Choroid plexus epithelial cell (primary cell): ENCODE data around the gene SEC14L1.
A peak's percentile ranks its signal among the peaks of the same experiment; 100 is the strongest.

ENCODE experiments used
- DNase-seq: peaks from one replicate; pipeline ENCODE4 v3.0.0-alpha.2; 2010; ENCODE audit warnings: low read depth
- H3K4me3 ChIP-seq: 2 replicates; pipeline ENCODE4 v1.5.1; 2011; ENCODE audit warnings: low read depth, mild to moderate bottlenecking, control low read depth, low read length, moderate library complexity
- CTCF ChIP-seq: conservative IDR thresholded peaks from 2 replicates; pipeline ENCODE4 v1.5.1; 2011; ENCODE audit warnings: low read depth, mild to moderate bottlenecking, control low read depth, inconsistent platforms, low read length, moderate library complexity

SEC14L1 gene

GRCh38 chr17:77142689-77143088 lies 1.9 kb downstream of the SEC14L1 start:
- no peak for DNase-seq
- H3K4me3 ChIP-seq = peak overlapping the region; percentile 88
- no peak for TF ChIP-seq CTCF

GRCh38 chr17:77143306-77143705 lies 2.5 kb downstream of the SEC14L1 start:
- TF ChIP-seq CTCF = no peak
- peak overlapping the region; percentile 23 for H3K4me3 ChIP-seq
- DNase-seq = no peak

GRCh38 chr17:77144227-77144626 lies 3.5 kb downstream of the SEC14L1 start:
- H3K4me3 ChIP-seq = no peak overlapping the region
- no peak for TF ChIP-seq CTCF
- DNase-seq = no peak

- DNase-seq = no peak
- H3K4me3 ChIP-seq = no peak overlapping the region
- no peak for TF ChIP-seq CTCF
These were observed 4.4 kb downstream of the SEC14L1 start for GRCh38 chr17:77145224-77145611.

GRCh38 chr17:77145612-77146245 lies 5.0 kb downstream of the SEC14L1 start:
- TF ChIP-seq CTCF = peak; percentile 55
- DNase-seq = peak; percentile 88
- peak overlapping the region; percentile 17 for H3K4me3 ChIP-seq

GRCh38 chr17:77146246-77146632 lies 5.5 kb downstream of the SEC14L1 start:
- no peak overlapping the region for H3K4me3 ChIP-seq
- no peak for DNase-seq
- TF ChIP-seq CTCF = no peak

GRCh38 chr17:77146882-77147281 lies 6.1 kb downstream of the SEC14L1 start:
- TF ChIP-seq CTCF = no peak
- no peak for DNase-seq
- no peak overlapping the region for H3K4me3 ChIP-seq
